Occipital lobe (tissue), 2 donors: ENCODE results near the gene CNOT4. TPM values are rescaled to one million over a fixed set of nuclear protein-coding genes. Genes with fewer than 3 reads are reported as not detected.
"Not testable (repeated sequence)": the region's sequence is repeated elsewhere in the genome, so short reads cannot be mapped to it uniquely, and the experiment has no call there.

Experiments used
- DNase-seq: peaks from one replicate; lab custom pipeline; 2025; lab: John Stamatoyannopoulos, UW
- total RNA-seq: library from RNA; depleted of rRNA; stranded (reverse); fragments of >200 nt; gene quantifications from one replicate; pipeline ENCODE4 v1.2.3, GENCODE V29; 2014

CNOT4 gene
- total RNA-seq, 1 donor from 2014 or later = 32.4 TPM

DNA sequence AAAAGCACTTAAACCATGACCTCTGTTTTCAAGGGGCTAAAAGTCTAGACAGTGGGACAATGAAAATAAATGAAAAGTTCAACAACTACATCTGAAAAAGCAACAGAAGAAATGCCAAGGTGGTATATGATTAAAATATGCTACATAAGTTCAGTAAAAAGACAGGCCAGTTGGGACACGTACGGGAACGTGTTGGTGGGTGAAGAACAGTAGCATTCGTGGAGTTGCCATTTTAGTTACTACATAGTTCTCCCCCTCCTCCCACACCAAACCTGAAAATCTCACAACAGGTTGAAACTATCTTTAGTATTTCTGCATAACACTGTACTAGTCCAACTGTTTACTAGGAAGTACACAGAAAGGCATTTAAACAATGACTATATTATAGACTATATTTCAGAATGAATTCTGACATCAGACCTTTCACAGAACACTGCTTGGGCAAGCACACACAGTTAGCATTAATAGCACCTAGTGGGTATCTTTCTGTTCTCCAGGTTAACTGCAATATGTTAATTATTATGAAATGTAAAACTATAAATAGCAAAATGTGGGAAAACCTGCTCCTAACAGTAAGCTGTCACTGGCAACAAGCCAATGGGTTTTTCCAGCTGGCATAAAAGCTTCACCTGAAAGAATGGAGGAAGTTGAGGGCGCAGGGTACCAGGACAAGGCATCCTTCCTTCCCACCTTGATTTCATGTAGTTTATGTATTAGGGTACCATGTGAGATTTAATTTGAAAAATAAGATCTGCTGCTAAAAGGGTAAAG is 141.3 kb downstream of the CNOT4 start:
- no peak for DNase-seq

DNA sequence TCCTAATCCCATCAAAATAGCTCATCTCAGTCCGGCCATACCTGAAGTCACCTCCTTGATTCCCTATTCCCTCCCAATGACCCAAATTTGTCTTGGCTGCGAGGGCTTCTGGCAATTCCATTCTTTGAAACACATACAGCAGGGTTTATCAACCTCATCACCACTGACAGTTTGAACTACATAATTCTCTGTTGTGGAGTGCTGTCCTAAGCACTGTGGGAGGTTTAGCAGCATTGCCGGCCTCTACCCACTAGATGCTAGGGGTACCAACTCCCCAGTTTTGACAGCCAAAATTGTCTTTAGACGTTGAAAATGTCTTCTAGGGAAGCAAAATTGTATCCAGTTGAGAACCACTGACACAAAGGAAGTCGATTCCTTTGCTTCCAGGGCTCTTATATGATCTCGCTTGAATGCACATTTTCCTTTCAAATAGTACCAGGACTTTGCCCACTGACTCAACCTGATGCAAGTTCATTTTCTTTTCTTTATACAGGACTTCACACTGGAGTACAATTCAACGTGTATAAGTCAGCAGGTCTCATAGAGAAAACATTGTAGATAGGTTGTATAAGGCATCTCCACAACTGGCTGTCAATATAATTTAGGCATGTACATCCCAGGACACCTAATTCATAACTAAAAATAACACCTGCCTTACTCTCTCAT is 142.9 kb downstream of the CNOT4 start:
- DNase-seq = no peak

DNA sequence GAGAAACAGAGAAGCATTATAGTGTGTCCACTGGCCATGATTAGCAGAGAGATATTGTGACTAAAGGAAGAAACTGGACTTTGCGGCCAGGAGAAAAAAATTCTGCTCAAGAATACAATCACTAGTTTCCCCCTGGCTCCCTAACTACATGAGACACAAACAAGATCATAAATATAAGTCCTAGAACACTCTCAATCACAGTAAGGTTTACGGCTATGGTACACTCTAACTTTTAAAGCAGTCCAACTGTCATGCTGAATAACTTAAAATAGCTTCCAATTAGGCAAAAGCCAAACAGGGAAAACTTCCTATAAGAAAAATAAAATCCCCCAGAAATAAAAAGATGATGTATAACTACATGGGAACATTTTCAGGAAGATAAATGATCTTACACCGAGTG is 144.2 kb downstream of the CNOT4 start:
- DNase-seq = no peak

DNA sequence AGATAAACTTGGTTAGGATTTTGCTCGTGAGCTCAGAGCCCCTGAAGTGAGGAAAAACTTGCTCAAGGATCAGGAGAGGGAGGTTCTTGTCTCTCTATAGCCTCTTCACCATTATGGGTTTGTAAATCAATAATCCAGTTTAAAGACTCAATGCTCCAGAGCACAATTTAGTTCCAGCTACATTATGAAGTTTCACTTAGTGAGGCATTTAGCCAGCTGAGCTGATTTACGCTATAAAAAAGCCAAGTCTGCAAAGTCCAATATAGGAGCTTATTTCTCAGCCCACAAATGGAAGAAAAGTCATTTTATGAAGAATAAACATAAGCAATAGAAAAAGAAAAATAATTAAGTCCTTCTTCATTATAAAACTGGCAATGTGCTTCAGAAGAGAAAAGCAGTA is 145.7 kb downstream of the CNOT4 start:
- DNase-seq = no peak

DNA sequence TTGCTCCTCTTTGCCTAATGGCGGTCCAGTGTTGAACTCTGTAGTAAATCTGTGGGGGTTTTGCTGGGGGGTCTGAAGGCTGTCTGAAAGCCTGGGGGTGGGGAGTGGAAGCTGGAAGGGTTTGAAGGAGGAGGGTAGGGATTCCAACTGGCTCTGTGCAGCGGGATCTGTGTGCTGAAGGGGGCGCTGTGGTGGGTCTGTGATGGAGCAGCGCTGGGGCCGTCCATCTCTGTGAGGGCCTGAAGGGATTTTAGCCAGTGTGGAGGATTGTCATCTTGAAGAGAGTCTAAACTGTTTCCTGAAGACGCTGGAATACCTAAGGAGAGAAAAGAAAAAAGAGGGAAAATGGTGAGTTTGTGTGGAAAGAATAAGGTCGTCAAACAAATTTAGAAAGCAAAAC is 147.0 kb downstream of the CNOT4 start:
- DNase-seq = no peak

DNA sequence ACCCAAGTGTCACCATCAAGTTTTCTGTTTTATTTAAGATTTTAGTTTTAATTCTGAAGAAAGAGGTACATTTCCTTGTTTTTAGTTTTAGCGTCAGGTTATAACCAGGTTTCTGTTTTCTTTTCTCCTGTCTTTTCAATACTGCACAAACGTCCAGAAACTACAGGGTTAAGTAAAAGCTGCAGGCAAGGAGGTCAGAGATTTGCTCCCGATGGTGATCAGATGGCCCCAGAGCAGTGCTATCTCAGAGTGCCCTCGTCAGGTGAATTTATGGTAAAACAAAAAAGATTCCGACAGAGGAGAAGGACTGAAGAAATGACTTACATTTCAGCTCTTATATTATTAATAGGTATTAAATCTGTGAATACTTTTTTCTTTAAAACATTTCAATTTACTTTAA is 148.1 kb downstream of the CNOT4 start:
- no peak for DNase-seq

DNA sequence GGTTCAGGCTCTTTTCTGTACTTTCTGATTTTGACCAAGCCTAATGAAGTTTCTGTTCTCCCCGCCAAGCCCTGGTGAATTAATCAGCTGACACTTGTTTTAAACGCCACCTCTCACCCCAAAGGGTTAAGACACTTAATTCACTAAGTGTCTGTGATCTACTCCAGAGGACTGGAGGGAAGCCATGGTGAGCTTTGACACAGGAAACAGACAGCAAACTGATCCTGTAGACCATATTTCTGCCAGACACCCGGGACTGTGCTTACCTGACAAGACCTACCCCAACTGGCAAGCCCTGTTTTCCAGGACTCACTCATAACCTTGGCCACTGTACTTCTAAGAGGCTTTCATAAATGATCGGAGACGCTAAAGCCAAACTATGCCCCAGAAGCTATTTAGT is 150.3 kb downstream of the CNOT4 start:
- DNase-seq = no peak

DNA sequence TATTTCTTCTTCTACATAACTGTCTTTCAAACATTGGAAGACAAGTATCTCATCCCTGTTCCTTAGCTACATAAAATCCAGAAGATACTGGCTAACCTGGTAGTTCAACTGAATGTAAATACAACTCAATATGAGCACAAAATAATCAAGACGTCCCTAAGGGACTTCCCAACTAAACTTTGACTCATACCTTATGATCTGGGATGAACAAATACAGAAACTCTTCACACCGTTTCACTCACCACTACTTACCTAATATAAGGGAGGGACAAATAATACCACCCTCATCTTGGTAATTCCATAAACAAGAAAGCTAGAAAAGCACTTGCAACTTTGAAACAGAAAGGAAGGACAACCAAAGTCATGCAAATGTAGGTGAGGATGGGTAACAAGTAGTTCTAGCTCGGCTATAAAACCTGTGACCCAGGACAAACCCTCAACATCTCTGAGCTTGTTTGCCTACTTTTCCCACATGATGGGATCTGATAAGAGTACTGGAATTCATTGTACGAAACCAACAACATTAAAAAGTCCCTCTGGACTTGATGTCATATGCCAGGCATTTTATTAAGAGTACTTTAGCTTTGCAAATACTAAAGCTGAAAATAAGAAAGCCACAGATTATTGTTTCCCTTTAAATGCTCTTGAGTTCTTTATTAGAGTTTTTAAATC is 154.4 kb downstream of the CNOT4 start:
- DNase-seq = no peak

DNA sequence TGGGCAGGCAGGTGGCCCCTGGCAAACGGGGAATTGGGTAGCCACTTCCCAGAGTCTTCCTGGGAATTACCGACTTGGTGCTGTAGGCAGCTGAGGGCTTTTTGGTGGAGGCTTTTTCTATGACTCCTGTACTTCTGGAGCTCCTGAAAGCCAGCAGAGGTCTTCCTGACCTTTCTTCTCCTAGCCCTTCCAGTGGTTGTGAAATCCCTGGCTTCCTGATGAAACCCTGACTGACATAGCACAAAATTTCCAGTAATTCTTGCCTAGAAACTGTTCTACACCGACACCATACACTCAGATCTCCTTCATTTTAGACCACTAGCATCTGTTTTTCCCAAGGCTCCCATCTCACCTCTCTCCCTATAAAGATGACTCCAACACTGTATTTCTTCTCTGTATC is 156.1 kb downstream of the CNOT4 start:
- DNase-seq = no peak

DNA sequence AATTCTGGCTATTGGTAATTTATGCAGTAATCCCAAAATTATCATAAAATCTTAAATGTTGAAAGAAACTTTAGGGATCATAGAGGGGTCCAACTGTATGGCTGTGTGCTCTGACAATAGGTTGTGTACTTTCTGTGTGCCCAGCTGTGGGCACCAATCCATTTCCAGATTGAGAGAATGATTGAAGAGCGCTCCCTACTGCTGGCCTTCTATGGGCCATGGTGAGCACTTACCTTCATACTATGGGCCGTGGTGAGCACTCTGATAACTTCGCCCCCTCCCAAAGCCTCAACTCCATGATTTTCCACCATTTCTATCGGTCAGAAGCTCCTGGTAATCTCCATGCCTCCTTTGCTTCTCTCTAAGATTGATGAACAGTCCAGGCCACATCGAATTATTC is 157.6 kb downstream of the CNOT4 start:
- no peak for DNase-seq

DNA sequence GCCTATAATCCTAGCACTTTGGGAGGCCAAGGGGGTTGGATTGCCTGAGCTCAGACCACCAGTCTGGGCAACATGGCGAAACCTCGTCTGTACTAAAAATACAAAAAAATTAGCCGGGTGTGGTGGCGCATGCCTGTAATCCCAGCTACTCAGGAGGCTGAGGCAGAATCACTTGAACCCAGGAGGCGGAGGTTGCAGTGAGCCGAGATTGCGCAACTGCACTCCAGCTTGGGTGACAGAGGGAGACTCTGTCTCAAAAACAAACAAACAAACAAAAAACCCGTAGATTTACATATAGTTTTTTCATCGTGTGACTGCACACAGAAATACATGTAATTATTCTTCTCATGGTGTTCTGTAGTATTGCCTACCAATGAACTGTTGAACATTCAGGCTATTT is 158.8 kb downstream of the CNOT4 start:
- not testable (repeated sequence) for DNase-seq

DNA sequence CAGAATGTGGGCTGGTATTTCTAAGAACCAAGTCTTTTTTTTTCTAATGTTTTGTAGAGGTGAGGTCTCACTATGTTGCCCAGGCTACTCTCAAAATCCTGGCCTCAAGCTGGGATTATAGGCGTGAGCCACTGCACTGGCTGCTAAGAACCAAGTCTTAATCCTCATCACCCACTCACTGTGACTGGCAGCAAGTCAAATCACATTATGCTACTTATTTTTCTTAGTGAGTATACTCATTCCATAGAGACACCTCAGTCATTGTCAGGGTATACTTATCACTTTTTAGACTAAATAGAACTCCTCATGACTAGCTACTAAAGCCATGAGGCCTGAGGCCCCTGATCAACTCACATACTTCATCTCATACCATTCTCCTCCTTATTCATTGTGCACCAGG is 160.2 kb downstream of the CNOT4 start:
- DNase-seq = no peak

DNA sequence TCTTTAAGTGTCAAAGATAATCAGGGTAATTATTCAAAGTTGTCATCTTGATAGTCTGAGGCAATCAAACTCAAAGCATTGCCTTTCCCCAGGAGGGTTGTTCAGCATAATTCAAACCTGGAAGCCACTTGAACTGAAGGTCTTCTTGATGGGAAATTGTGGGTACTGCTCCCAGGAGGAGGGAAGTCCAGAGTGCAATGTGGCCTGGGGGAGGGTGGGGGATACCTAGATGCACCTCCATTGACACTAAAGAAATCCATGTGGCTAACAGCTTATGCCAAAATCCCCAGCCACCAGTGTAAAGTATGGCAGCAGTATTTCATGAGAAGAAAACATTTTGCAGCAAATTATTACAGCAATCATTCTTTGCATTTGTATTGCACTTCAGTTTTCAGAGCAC is 161.4 kb downstream of the CNOT4 start:
- DNase-seq = no peak

DNA sequence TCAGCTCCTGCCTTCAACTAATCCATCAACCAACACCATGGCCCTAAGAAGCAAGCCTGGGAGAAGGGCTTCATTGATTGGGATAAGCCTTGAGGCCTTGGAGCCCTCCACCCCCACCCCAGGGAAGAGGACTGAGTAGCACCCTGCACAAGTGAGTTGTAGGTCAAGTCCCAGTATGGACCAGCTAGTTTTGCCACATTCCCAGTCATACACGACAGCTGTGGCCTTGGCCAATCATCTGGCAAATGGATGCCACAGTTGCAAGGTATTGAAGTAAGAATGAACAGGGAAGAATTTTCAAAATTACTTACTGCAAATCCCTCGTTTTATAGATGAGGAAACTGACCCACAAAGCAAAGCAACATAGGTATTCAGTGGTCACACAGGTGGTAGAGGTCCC is 166.5 kb downstream of the CNOT4 start:
- no peak for DNase-seq

DNA sequence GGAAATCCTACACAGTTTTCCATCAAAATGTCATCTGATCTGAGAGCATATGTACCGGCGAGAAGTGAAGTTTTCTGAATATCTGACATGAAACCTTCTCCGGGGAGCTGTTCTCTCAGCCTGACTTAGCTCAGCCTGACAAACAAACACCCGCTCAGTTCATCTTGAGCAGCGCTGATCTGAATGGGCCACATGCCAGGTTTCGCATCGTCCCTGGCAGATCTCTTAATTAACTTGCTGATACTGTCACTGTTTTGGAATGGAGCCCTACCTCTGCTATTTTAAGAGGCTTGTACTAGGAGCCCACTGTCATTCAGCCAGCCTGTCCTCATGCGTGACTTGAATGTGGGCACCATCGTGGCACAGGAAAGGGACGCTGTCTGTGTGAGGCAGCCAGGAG is 167.0 kb downstream of the CNOT4 start:
- peak; percentile 35 for DNase-seq

DNA sequence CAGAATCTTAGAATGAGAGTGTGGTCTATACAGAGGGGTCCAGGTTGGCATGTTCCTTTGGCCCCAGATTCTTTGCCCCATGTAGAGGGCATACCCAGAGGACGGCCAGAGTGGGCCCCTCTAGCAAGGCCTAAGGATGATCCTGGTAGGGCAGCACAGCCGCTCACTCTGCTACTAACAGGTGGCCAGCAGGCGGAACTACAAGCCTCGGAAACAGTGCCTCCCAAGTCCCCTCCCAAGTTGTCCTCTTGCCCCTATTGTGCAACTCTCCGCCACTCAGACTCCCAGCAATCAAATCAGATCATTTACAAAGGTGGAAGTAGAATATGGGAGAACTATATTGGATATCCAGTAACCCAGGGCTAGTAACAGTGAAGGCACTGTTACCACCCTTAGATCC is 168.9 kb downstream of the CNOT4 start:
- no peak for DNase-seq

DNA sequence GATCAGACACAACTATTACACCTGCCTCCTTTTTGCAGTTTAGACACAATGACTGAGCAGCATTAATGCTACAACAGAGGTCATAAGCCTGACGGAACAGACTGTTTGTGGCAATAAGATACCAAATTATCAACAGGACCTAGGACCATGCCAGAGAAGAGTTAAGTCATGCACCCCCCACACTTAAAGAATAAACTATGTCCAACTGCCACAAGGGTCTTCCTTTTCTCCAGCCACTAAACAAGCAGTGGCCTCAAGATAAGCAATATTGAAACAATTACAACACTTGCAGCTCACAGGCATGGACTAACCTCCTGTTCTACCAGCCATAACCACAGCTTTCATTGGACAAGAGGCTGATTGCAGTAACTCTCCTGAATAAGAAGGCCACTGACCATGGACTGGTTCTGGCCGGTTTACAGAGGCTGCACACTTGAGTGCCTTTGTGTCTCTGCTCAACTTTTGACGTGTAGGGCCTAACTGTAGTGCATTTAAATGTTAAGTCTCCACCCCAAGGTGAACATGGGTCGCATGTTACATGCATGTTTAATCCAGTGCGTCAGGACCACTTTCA is 171.8 kb downstream of the CNOT4 start:
- no peak for DNase-seq

DNA sequence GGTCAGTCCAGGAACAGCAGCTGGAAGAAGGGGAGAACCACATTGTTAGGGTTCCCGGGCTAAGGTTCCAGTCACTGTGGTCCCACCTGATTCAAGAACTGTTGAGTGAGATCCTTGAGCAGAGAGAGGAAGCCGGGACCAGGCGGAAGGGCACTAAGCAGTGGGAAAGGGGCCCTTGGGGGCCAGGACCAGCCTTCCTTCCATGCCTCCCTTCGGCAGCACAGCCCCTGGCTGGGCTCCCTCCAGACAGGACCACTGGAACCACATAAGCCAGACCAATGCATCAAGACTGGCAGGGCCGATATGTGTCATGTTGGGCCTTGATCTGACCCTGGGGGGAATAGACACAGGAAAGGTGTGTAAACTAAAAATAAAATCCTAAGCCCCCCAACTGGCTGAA is 172.4 kb downstream of the CNOT4 start:
- no peak for DNase-seq

DNA sequence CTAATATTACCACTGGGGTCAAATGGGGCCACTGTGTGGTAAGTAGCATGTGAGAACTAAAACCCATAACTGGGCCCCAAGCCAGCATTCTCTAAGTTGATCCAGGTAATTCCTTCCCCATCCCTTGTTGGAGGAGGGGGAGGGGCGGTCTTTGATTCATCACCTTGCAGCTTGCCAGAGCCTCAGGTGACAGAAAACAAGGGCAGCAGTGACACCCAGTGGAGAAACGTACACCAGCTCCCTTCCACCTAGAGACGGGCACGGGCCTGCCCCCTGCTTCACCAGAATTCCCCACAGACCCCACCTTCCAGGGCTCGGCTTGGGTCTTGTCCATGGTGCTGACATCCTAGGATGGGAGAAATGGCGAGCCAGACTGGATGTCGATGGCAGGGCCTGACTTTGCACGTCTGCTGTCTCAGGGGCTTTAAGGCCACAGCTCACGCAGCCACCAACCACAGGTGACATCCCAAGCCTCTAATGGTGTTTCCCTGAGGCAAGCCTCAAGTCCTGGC is 174.2 kb downstream of the CNOT4 start:
- no peak for DNase-seq

DNA sequence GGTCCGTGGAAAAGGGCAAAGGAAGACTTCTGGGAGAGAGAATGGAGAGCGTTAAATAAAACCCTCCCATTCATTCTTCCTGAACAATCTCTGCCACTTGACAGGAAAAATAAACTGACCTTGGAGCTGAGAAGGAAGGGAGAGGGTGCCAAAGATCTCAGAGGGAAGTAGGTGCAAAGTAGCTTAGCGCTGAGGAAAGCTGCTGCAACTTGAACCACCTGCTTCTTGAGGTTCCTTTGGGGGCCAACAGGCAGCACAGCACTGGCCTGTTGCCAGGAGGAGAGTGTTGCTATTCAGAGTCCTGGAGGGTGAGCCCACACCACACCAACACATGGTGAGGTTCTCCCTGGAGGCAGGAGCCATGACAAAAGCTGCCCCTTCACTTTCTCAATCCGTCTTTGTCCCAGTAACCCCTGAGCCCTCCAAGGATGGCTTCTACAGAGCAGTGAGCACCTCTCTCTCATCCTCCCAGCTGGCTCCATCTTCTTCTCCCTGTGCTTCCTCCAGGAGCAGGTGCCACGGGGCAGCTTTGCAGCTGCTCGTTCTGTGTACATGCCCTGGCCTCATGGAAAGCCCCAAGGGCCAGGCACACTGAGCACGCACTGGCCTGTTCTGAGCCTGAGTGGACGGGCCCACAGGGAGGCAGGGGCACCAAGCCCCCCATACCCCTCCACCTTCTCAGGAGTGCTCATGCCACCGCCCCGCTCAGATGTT is 174.9 kb downstream of the CNOT4 start:
- DNase-seq = no peak

DNA sequence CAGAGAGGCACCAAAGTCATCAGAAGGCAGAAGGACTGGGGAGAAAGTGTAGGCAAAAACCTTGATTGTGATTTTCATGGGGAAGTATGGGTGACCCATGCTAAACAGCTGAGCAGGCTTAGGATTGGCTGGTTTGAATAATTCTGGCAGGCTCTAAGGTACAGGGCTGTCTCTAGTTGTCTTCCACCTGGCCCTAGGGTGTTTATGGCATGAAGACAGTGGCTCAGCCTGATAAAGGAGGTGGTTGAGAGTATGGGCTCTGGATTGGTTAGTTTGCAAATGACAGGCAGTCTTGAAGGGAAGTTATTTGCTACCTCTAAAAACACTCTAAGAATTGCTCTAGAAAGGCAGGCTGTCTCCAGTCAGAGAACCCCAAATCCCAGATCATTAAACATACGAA is 176.0 kb downstream of the CNOT4 start:
- no peak for DNase-seq

DNA sequence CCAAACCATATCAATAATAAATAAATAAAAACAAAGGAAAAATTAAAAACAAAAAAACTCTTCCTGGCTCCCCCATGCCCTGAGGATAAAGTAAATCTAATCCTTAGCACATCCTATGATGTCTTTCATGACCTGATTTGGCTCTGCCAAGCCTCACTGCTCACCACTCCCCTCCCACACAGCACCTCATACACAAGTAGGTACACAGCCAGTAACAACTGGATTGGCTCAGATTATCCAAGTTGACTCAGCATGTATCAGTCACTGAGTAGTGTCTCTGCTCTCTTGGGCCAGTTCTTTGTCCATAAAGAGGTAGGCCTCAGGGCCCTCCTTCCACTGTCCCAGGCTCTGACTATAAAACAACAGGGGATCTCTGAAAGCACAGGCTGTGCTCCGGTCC is 176.7 kb downstream of the CNOT4 start:
- DNase-seq = no peak
